NCI-H2196 treated with DMSO at 0.1 percent for 48 hours (cell line): Measurements from ENCODE around the gene ZFPL1.

Experiments
- DNase-seq: peaks from one replicate; lab custom pipeline; 2025; ENCODE audit not compliant: unreplicated experiment; lab: John Stamatoyannopoulos, UW

The ZFPL1 gene

DNA sequence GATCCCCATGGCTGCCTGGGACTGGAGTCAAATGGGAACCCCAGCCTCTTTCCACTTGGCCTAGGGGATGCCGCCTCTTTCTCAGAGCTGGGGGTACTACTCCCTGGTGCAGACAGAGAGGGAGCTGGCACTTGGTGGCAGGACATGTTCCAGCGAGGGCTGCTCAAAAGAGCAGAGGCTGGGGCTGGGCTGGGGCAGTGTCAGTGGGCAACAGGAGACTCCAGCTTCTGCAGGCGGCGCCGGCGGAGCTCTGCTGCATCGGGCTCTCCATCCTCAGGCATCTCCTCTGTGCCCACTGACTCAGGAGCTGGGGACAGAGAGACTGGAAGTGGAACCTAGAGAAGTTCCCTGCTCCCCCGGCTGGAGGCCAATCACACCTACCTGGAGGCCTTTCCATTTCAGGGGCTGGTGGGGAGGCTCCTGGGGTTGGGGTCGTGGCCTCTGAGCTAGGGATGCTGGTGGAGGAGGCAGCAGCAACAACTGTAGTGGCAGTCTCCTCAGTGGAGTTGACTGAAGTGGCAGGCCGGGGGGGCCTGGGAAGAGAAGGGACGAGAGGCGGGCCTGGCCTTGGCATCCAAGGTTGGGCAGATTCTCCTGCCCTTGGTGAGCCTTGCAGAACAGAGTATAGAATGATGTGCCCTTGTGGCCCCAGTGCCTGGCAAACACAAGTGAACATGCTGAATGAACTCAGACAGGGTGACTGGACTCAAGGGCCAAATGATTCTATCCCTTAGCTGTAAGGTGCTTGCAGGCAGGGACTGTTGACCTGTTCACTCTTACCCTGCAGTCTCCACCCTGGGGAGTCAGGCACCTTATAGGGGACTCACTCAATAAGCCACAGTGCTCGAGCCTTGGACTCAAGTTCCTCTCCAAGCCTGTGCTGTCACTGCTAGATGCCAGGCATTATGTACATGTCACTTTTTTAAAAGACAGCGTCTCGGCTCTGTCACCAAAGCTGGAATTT, 44.4 kb downstream of the ZFPL1 start:
- no peak for DNase-seq

DNA sequence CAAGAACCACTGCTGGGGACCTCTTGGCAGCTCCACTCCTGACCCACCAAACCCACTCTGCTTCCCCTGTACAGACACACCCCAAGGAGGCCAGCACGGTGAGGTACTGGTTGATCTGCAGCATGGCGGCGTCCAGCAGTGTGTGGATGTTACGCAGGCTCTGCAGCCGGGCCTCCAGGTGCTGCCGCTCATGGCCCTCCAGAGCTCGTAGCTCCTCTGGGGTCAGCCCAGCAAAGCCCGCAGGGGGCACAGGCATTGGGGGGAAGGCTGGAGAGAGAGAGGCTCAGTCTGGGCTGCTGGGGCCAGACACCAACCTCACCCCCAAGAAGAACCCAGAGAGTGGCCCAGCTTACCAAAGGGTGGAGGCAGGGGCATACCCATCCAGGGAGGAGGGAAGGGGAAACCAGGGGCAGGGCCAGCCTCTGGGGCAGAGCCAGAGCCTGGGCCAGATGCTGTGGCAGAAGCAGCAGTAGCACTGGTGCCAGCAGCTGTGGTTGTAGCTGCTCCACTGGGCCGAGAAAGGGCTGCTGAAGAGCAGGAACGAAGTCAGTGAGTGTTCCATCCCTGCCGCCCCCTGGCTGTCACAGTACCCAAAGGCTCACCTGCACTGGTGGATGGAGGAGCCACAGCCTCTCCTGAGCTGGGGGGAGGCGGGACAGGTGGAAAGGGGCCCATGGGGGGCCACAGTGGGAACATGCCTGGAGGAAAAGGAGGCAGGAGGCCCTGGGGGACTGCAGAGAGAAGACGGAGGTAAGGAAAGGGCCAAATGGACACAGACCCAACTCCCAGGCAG, 45.8 kb downstream of the ZFPL1 start:
- DNase-seq = no peak

DNA sequence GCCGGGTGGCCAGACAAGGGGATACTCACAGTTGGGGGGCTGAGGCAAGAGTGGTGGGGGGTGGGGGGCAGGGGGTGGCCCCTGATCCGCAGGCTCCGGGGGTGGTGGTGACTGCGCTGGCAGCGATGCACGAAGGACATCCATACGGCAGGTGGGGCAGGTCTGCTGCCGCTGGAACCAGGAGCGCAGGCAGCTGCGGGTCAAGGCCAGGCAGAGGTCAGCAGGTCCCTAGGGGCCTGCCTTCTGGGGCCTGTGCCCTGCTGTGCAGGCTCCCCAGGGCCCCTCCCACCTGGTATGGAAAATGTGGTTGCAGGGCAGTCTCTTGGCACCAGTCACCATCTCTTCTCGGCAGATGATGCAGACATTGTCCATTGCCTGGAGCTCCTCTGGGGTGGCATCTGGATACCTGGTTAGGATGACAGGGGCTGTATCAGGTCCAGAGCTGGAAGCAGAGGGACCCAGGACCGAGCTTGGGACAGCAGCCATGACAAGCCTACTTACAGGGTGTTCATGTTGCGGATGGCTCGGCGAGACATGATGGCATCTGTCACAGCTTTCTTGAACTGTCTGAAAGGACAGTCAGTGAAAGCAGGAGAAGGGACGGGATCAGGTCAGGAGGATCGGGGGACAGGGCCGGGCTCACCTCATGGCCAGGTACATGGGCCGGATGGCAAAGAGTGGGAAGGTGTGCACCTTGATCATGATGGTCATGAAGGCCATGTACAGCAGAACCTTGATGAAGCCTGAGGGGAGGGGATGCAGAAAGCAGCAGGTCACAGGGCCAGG, 46.8 kb downstream of the ZFPL1 start:
- DNase-seq = no peak

DNA sequence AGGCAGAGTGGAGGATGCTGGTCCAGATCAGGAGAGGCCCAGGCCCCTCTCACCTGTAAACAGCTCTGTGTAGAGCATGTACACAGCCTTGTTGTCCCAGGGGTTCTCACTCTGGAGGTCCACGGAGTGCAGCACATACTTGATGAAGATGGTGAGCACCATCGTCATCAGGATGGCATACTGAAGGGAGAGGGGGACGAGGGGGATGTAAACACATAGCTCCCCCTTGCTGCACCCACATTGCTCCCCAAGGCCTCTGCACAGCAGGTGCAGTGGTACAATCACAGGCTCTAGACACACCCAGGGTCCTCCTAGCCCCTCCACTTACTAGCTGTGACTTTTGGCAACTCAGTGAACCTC, 47.4 kb downstream of the ZFPL1 start:
- no peak for DNase-seq

DNA sequence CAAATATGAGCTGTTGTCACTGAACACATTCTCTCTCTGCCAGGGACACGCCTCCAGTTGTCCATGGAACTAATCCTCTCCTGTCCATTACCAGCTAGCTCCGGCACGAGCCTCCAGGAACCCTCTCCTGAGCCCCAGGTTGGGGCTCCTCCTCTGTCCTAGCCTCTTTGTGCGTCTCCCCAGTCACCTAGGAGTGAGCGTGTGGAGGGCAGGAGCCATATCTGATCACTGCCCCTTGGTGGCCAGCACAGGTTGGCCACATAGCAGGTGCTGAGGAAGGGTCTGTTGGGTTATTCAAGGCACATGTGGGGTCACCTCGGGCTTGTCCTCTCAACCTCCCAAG, 47.8 kb downstream of the ZFPL1 start:
- DNase-seq = no peak

DNA sequence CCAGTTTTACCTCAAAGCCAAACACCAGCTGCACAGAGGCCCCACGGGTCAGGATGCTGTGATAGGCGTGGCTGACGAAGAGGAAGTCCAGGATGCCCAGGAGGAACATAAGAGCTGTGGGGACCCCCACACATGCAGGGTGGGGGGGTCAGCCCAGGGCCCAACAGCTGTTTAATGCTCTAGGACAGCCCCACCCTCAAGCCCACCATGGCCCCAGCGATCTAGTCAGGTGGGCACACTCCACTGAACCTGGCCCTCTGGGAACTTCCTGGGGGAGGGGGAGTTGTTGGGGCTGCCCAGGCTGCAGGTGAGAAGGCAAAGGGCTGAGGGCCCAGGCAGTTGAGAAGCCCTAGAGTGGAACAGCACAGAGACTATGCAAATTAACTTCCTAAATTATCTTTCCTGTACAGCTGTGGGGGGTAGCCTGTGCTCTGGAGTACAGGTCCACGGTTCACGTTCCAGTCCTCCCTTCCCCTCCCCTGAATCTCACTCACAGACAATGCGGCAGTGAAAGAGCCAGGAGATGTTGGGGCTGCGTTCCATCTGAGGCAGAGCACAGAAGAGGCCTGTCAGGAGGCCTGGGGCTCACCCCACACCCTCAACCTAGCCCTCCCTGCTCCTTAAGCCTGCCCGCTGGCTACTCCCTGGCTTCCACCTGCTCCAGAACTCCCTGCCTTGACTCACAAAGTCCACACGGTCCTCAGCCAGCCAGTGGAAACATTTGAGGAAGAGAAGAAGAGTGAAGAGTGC, 48.4 kb downstream of the ZFPL1 start:
- no peak for DNase-seq

DNA sequence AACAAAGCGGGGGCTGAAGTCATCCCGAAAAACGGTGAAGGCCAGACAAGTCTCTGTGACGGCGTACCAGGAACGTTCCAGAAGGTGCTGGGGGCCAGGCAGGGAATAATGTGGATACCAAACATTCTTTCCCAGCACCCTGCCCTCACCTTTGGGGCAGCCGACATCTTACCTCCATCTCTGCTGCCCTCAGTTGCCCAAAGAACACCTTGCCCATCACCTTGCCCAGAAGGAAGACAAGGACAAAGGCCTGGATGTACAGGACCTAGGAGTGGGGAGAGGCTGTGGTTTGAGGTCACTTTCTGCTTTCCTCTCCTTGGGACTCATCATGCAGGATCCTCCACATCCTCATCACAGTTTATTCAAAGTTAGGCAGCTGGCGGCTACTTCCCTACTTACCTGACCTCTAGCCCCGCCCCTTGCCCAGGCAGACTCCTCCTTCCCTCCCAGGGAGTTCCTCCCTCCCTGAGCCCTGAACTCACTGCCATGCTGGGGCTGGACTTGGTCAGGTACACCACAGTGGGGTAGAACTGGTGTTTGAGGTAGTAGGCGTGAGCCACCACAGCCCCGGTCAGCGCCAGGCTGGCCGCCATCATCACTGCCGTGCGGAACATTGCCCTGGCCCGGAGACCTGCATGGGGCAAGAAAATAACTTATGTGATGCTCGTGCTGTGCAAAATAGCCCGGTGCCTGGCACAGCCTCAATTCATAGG, 49.1 kb downstream of the ZFPL1 start:
- peak; percentile 34 for DNase-seq

DNA sequence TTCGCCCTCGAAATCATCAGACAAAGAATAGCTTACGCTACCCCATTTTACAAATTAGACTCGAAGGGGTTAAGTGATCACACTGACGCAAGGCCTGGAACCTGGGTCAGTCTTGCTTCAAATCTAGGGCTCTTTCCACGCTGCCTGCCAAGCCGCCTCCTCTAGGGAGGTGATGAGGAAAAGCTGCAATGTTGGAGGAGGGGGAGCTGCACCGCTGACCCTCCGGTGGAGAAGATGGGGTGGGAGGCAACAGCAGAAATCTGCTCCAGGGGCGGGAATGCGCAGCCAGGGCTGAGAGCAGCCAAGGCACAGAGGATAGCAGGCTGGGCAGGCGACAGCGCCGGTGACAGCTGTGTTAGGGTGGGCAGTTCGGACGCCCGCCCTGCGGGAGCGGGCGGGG, 49.7 kb downstream of the ZFPL1 start:
- DNase-seq = no peak

DNA sequence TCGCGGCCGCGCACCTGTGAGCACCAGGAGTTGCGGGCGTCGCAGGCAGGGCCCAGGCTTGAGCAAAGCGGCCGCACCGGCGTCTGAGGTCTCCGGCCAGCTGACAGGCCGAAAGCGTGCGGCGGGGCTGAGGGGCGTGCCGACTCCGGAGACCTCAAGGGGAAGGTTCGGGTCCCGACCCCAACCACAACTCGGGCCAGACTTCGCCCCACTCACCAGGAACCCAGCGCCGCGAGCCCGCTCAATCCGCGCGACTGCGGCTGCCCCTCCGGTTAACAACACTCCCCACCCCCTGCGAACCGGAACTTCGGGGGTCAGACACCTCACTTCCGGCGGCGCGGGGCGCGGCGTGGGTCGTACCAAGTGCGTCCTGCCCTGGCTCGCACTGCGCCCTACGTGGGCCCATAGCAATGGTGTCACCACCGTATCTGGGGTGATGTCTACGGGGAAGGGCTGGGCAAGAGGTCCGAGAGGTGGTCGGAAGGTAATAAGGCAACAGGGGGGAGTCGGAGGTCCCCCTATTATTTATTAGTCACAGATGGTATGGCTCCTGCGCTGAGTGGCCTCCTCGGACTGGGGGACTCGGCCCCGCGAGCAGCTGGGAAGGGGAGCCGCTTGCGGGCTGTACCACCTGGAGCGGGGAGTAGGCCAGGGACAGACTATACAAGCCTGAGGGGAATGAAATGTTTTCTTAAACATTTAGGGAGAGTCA, 50.4 kb downstream of the ZFPL1 start, which contains the start of gene SYVN1:
Gene SYVN1, minus strand, starts transcription at position 280 of the 712 bp plus-strand sequence. CDS start 918 bp downstream, outside the sequence.
- peak; percentile 88 for DNase-seq

DNA sequence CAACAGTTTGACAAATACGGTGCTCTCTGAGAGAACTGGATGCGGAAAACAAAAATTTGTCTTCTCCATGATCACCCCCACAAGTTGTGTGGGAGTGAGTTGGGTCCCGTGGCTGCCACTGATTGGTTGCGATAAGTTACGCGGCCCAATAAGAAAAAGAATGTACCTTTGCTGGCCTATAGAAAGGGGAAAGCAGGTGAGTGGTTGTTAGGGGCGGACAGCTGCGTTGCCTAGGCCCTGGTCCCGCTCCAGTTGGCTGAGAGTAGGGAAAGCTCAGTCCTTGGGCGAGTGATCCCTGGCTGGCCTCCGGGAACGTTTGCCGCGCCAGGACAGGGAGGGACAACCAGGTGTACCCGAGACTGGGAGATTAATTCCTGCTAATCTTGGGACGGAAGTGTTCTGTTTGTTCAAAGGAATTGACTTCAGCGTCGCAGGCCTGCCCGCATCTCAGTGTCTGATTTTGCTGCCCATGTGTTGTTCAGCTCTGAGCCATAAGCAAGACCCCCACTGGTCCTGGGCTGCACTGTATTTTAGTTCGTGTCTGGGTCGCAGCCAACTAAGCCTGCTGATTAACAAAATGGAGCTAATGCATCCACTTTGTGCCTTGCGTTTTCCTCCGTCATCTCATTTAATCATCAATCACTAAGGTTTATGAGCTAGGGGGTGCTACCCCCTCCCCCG, 51.1 kb downstream of the ZFPL1 start:
- peak; percentile 99 for DNase-seq

DNA sequence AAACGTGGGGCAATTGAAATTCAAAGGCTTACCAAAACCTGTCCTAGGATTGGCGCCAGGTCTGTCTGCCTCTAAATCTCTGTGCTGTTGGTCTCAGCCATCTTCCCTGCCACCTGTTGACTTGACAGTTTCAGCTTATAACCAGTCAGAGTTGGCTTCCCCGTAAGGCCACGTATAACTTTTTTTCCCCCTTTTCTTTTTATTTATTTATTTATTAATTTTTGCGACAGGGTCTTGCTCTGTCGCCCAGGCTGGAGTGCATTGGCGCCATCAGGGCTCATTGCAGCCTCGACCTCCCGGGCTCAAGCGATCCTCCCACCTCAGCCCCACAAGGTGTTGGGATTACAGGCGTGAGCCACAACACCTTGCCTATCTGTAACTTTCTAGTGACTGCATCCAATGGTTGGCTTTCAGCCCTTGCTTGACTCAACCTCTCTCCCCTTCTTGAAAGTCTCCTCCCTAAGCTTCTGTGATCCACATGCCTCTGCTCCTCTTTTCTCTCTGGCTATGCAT, 51.7 kb downstream of the ZFPL1 start:
- DNase-seq = no peak

DNA sequence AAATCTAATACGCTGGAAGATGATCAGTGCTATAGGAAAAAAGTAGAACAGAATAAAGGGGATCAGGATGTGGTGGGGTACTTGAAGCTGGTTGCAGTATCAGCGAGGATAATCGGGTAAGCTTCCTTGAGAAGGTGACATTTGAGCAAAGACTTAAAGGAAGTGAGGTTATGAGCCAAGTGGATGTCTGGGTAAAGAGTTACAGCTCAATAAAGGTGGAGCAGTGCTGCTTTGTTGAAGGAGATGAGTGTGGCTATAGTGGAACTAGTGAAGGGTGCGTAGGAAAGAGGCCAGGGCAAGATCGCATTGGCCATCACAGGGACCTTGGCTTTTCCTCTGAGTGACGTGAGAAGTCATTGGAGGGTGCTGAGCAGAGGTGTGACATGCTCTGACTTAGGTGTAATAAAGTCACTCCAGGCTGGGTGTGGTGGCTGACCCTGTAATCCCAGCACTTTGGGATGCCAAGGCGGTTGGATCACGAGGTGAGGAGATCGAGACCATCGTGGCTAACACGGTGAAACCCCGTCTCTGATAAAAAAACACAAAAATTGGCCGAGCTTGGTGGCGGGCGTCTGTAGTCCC, 52.6 kb downstream of the ZFPL1 start:
- no peak for DNase-seq
